SK-N-SH (cell line): ENCODE results near the gene KBTBD13. TPM values are rescaled to one million over a fixed set of nuclear protein-coding genes. Genes with fewer than 3 reads are reported as not detected.

Experiments used
- CTCF ChIA-PET: fragments of 300-600, 350-600 bp; formaldehyde crosslinking; extraction: SDS; loops from one replicate; lab custom pipeline; 2021; lab: Yijun Ruan, JAX
- POLR2A ChIA-PET: fragments of 350-600 bp; sonication (Branson Sonifier 250); formaldehyde crosslinking; extraction: SDS; loops from one replicate; lab custom pipeline; 2020; ENCODE audit warnings: antibody characterized with exemption, inconsistent platforms; lab: Yijun Ruan, JAX
- DNase-seq: peaks from one replicate; pipeline ENCODE4 v3.0.0; 2012
- H2AFZ ChIP-seq: fragments of 200-600 bp; sonication (generic); 2 replicates; pipeline ENCODE4 v1.8.1; 2016; ENCODE audit warnings: antibody characterized with exemption, mild to moderate bottlenecking, low read depth
- H3F3A ChIP-seq: fragments of 200-600 bp; sonication (generic); replicated peaks from 2 replicates; pipeline ENCODE3; 2016; ENCODE audit warnings: antibody characterized with exemption, mild to moderate bottlenecking; ENCODE audit not compliant: insufficient read depth
- H3K27ac ChIP-seq, 2 experiments: fragments of 200-500 bp in 1 of 2; fragments of 200-600 bp in 1 of 2; sonication (Bioruptor generic) in 1 of 2; sonication (generic), shearing (Covaris generic) in 1 of 2; 2 replicates each; pipeline versions ENCODE4 v1.5.1 to v1.6.1; 2014 to 2016; ENCODE audit warnings: low read depth in 2 of 2, inconsistent platforms in 1 of 2, low read length in 1 of 2, mild to moderate bottlenecking in 1 of 2, mixed read lengths in 1 of 2
- H3K27me3 ChIP-seq: fragments of 200-600 bp; sonication (generic), shearing (Covaris generic); 2 replicates; pipeline ENCODE4 v1.6.1; 2016; ENCODE audit warnings: mixed run types; ENCODE audit not compliant: insufficient read depth
- H3K36me3 ChIP-seq, 2 experiments: fragments of 200-500 bp in 1 of 2; fragments of 200-600 bp in 1 of 2; sonication (Bioruptor generic) in 1 of 2; sonication (generic) in 1 of 2; replicated peaks in 1 of 2; 2 replicates each; pipeline versions ENCODE3 to v1.5.1; 2014 to 2016; ENCODE audit warnings: low read length in 1 of 2, mild to moderate bottlenecking in 1 of 2; ENCODE audit not compliant: insufficient read depth in 2 of 2, control insufficient read depth in 1 of 2
- H3K4me1 ChIP-seq, 2 experiments: fragments of 200-500 bp in 1 of 2; fragments of 200-600 bp in 1 of 2; sonication (Bioruptor generic) in 1 of 2; sonication (generic), shearing (Covaris generic) in 1 of 2; 2 replicates each; pipeline versions ENCODE4 v1.5.1 to v1.6.1; 2014 to 2016; ENCODE audit warnings: low read depth in 1 of 2, low read length in 1 of 2, mixed run types in 1 of 2; ENCODE audit not compliant: insufficient read depth in 2 of 2, control insufficient read depth in 1 of 2
- H3K4me2 ChIP-seq: fragments of 200-600 bp; sonication (generic), shearing (Covaris generic); 2 replicates; pipeline ENCODE4 v1.6.1; 2017; ENCODE audit warnings: mixed run types
- H3K4me3 ChIP-seq, 2 experiments: fragments of 200-500 bp in 1 of 2; fragments of 200-600 bp in 1 of 2; sonication (Bioruptor generic) in 1 of 2; sonication (generic), shearing (Covaris generic) in 1 of 2; 2 replicates each; pipeline versions ENCODE4 v1.5.1 to v1.8.1; 2014 to 2016; ENCODE audit warnings: low read depth in 2 of 2, inconsistent platforms in 1 of 2, low read length in 1 of 2, mild to moderate bottlenecking in 1 of 2, mixed read lengths in 1 of 2, moderate library complexity in 1 of 2
- H3K79me2 ChIP-seq: fragments of 200-600 bp; sonication (generic); 2 replicates; pipeline ENCODE4 v1.8.1; 2017; ENCODE audit warnings: mild to moderate bottlenecking; ENCODE audit not compliant: insufficient read depth
- H3K9ac ChIP-seq: fragments of 200-600 bp; sonication (generic); 2 replicates; pipeline ENCODE4 v1.6.1; 2017; ENCODE audit warnings: mixed run types
- H3K9me2 ChIP-seq: fragments of 200-600 bp; sonication (generic); 2 replicates; pipeline ENCODE4 v1.6.1; 2017; ENCODE audit warnings: mixed run types
- H3K9me3 ChIP-seq: fragments of 200-600 bp; sonication (generic); 2 replicates; pipeline ENCODE4 v1.6.1; 2017; ENCODE audit warnings: mixed run types, mild to moderate bottlenecking, moderate library complexity
- H4K20me1 ChIP-seq: fragments of 200-600 bp; sonication (generic); 2 replicates; pipeline ENCODE4 v1.6.1; 2017; ENCODE audit warnings: mild to moderate bottlenecking, mixed run types; ENCODE audit not compliant: insufficient read depth
- CHD2 ChIP-seq: fragments of 150-350 bp; IDR thresholded peaks from 2 replicates; pipeline ENCODE4 v1.6.1; 2018; ENCODE audit warnings: low read length; ENCODE audit not compliant: partially characterized antibody
- EZH2phosphoT487 ChIP-seq: fragments of 200-600 bp; sonication (generic); IDR thresholded peaks from 2 replicates; pipeline ENCODE4 v1.6.1; 2017; ENCODE audit warnings: low read depth, mixed run types, mild to moderate bottlenecking, antibody characterized with exemption, moderate library complexity, borderline replicate concordance
- GABPA ChIP-seq: IDR thresholded peaks from 2 replicates; pipeline ENCODE4 v1.4.0; 2012; ENCODE audit warnings: low read depth, mild to moderate bottlenecking
- GATA2 ChIP-seq: sonication (generic); formaldehyde crosslinking; IDR thresholded peaks from 2 replicates; pipeline ENCODE4 v1.5.0; 2020; ENCODE audit warnings: mild to moderate bottlenecking, missing genetic modification reagents
- JUND ChIP-seq: IDR thresholded peaks from 2 replicates; pipeline ENCODE4 v1.4.0; 2012
- NRF1 ChIP-seq: IDR thresholded peaks from 2 replicates; pipeline ENCODE4 v1.6.1; 2012; ENCODE audit warnings: low read depth, mild to moderate bottlenecking, low read length
- POLR2AphosphoS5 ChIP-seq: IDR thresholded peaks from 2 replicates; pipeline ENCODE4 v1.6.1; 2012; ENCODE audit warnings: low read depth, low read length
- RFX5 ChIP-seq: IDR thresholded peaks from 2 replicates; pipeline ENCODE4 v1.6.1; 2012; ENCODE audit warnings: mild to moderate bottlenecking, improper control_type of control experiment, low read length
- TAF1 ChIP-seq: IDR thresholded peaks from 2 replicates; pipeline ENCODE4 v1.6.1; 2012; ENCODE audit warnings: low read depth, mild to moderate bottlenecking, low read length, moderate library complexity, borderline replicate concordance
- TCF12 ChIP-seq: IDR thresholded peaks from 2 replicates; pipeline ENCODE4 v1.4.0; 2012
- YY1 ChIP-seq: IDR thresholded peaks from 2 replicates; pipeline ENCODE4 v1.4.0; 2012; ENCODE audit warnings: low read depth, mild to moderate bottlenecking
- WGBS: methylation state at CpG from one replicate; pipeline ENCODE4 v1.1.6; 2017; ENCODE audit warnings: low lambda C conversion rate; 5-methylcytosine and 5-hydroxymethylcytosine counted together
- polyA plus RNA-seq, 3 experiments: library from polyadenylated mRNA; depleted of rRNA; stranded (reverse); fragments of >200 nt; gene quantifications; 2 replicates each; pipeline ENCODE4 v1.2.3, GENCODE V29; 2012
- TF ChIP-seq, protein P1 (sequence below): fragments of 150-350 bp; IDR thresholded peaks from 2 replicates; pipeline ENCODE4 v1.6.1; 2016; ENCODE audit warnings: mild to moderate bottlenecking, low read depth, low read length
- TF ChIP-seq, protein P2 (sequence below): fragments of 150-350 bp; IDR thresholded peaks from 2 replicates; pipeline ENCODE4 v1.6.1; 2017; ENCODE audit warnings: antibody characterized with exemption, low read length, low read depth, borderline replicate concordance
- TF ChIP-seq, protein P3 (sequence below): fragments of 200-600 bp; sonication (generic); IDR thresholded peaks from 2 replicates; pipeline ENCODE4 v1.6.1; 2017; ENCODE audit warnings: antibody characterized with exemption, mild to moderate bottlenecking, moderate library complexity
- TF ChIP-seq, protein P4 (sequence below): IDR thresholded peaks from 2 replicates; pipeline ENCODE4 v1.4.0; 2012; ENCODE audit warnings: low read depth
- TF ChIP-seq, protein P5 (sequence below): IDR thresholded peaks from 2 replicates; pipeline ENCODE4; 2012

Gene KBTBD13
- polyA plus RNA-seq, 1 of the 3 experiments (the other 2 are of a cell fraction) = not detected

DNA sequence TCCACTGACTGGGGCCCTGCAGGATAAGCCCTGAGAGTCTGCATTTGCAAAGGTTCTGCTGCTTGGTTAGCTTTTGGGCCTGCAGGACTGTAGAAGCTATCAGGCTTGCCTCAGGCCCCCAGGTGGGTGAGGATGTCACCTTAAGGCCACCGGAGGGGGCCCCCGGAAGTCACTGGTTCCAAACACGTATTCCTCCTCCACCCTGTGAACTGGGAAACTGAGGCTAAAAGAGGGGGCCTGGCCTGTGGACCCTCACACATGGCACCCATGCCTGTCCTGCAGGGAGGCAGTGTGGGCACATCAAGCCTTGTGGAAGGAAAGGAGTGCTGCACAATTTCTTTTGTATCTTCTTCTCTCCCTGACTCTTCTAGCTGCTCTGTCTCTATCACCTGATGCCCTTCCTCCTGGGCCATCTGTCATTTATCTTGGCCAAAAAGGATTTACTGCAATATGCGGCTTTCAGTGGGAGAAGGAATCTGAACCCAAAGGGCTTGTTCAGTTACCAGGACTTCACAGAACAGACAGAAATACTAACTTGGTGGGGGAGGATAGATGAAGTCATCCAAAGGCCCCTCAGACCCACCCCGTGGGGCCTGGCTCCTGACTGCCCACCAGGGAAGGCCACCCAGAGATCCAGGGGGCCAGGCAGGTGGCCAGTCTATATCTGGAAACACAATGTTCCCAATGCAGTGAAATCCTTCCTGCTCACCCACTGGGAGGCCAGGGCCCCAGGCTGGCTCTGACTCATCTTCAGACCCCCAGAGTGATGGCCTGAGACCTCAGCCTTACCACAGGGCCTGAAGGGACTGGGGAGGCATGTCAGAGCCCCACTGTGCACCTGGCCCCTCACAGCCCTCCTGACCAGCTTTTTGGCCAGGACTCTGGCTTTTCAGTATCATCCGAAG lies 20.2 kb downstream of the KBTBD13 start:
- no peaks in the 10 kb centered on the region for H4K20me1 ChIP-seq
- H3K27me3 ChIP-seq = no peaks in the 10 kb centered on the region
- no peak overlapping the region for H3K9ac ChIP-seq
- TF ChIP-seq TAF1 (no peak), JUND (no peak), GATA2 (CRISPR knock-in tag) (no peak)
- H3K9me3 ChIP-seq = no peaks in the 10 kb centered on the region
- no peak for DNase-seq
- no peak overlapping the region for H3K4me3 ChIP-seq
- no peaks in the 10 kb centered on the region for H3K79me2 ChIP-seq
- WGBS = 93% methylated on average over 3 of the region's 6 CpGs
- H3K4me2 ChIP-seq = no peak overlapping the region
- H3K36me3 ChIP-seq = peaks cover 10 to 61% of the 10 kb centered on the region in 2 experiments
- no peaks in the 10 kb centered on the region for H3K9me2 ChIP-seq
- CTCF ChIA-PET = interaction anchor here (1.2 to 2.1 kb wide), 3 partner anchors 10 to 63 kb away, joined by 4 to 6 read pairs (median 4); no protein-coding TSS in a partner anchor
- no peak overlapping the region for H3K27ac ChIP-seq
- H2AFZ ChIP-seq = no peak overlapping the region
- no peaks in the 10 kb centered on the region for H3F3A ChIP-seq
- no peaks in the 10 kb centered on the region; a peak in 1 of 4 replicates for H3K4me1 ChIP-seq
- POLR2A ChIA-PET = no interaction called here

DNA sequence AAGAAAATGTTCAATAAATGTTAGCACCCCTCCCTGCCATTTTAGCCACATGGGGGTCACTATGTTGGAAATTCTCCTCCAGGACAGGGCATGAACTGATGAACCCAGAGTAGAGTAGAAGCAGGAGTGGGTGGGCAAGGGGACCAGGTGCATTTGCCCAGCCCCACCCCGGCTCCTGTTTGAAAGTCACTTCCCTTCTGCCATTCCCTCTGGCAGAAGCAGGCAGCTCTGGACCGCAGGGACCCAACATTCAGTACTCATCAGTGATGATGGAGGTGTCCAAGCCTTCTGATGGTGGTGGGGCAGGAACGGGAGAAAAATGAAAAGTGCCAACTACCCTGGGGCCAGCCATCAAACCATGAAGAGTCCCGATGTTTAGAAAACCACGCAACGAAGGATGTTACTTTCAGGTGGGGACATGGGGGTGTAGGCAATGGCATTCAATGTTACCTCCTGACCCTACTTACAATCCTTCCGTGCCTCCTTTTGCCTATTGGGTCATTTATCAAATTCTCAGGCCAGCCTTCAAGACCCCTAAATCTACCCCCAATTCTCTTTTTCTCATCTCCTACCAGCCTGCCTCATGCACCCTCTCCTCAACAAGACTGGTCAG lies 21.2 kb downstream of the KBTBD13 start:
- Histone ChIP-seq H3K4me2 (no peak overlapping the region), H3K4me1 (no peaks in the 10 kb centered on the region; a peak in 1 of 4 replicates), H3K27ac (no peak overlapping the region), H3K79me2 (no peaks in the 10 kb centered on the region), H3K4me3 (no peak overlapping the region), H3K27me3 (no peaks in the 10 kb centered on the region), H3K9me3 (no peaks in the 10 kb centered on the region), H2AFZ (no peak overlapping the region), H3F3A (no peaks in the 10 kb centered on the region), H3K36me3 (peaks cover 11 to 61% of the 10 kb centered on the region in 2 experiments), H4K20me1 (no peaks in the 10 kb centered on the region), H3K9me2 (no peaks in the 10 kb centered on the region), H3K9ac (no peak overlapping the region)
- WGBS = 94% methylated on average over 7 of the region's 7 CpGs
- CTCF ChIA-PET = no interaction called here
- DNase-seq = no peak
- POLR2A ChIA-PET = no interaction called here
- TF ChIP-seq YY1 (no peak), RFX5 (no peak), NRF1 (no peak), GABPA (no peak), TCF12 (no peak), EZH2phosphoT487 (no peak), JUND (no peak), POLR2AphosphoS5 (no peak), CHD2 (no peak)
- TF ChIP-seq, protein P1, sequence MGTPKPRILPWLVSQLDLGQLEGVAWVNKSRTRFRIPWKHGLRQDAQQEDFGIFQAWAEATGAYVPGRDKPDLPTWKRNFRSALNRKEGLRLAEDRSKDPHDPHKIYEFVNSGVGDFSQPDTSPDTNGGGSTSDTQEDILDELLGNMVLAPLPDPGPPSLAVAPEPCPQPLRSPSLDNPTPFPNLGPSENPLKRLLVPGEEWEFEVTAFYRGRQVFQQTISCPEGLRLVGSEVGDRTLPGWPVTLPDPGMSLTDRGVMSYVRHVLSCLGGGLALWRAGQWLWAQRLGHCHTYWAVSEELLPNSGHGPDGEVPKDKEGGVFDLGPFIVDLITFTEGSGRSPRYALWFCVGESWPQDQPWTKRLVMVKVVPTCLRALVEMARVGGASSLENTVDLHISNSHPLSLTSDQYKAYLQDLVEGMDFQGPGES = no peak
- TF ChIP-seq, protein P2, sequence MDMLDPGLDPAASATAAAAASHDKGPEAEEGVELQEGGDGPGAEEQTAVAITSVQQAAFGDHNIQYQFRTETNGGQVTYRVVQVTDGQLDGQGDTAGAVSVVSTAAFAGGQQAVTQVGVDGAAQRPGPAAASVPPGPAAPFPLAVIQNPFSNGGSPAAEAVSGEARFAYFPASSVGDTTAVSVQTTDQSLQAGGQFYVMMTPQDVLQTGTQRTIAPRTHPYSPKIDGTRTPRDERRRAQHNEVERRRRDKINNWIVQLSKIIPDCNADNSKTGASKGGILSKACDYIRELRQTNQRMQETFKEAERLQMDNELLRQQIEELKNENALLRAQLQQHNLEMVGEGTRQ = no peak
- TF ChIP-seq, protein P3, sequence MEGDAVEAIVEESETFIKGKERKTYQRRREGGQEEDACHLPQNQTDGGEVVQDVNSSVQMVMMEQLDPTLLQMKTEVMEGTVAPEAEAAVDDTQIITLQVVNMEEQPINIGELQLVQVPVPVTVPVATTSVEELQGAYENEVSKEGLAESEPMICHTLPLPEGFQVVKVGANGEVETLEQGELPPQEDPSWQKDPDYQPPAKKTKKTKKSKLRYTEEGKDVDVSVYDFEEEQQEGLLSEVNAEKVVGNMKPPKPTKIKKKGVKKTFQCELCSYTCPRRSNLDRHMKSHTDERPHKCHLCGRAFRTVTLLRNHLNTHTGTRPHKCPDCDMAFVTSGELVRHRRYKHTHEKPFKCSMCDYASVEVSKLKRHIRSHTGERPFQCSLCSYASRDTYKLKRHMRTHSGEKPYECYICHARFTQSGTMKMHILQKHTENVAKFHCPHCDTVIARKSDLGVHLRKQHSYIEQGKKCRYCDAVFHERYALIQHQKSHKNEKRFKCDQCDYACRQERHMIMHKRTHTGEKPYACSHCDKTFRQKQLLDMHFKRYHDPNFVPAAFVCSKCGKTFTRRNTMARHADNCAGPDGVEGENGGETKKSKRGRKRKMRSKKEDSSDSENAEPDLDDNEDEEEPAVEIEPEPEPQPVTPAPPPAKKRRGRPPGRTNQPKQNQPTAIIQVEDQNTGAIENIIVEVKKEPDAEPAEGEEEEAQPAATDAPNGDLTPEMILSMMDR = no peak
- TF ChIP-seq, protein P4, sequence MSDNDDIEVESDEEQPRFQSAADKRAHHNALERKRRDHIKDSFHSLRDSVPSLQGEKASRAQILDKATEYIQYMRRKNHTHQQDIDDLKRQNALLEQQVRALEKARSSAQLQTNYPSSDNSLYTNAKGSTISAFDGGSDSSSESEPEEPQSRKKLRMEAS = no peak
- TF ChIP-seq, protein P5, sequence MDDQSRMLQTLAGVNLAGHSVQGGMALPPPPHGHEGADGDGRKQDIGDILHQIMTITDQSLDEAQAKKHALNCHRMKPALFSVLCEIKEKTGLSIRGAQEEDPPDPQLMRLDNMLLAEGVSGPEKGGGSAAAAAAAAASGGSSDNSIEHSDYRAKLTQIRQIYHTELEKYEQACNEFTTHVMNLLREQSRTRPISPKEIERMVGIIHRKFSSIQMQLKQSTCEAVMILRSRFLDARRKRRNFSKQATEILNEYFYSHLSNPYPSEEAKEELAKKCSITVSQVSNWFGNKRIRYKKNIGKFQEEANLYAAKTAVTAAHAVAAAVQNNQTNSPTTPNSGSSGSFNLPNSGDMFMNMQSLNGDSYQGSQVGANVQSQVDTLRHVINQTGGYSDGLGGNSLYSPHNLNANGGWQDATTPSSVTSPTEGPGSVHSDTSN = no peak
